ENCODE results near the gene TEAD1. TPM values are rescaled to one million over a fixed set of nuclear protein-coding genes. Genes with fewer than 3 reads are reported as not detected.

The TEAD1 gene
- total RNA-seq, 1 experiment from 2014 or later: 106 TPM

DNA sequence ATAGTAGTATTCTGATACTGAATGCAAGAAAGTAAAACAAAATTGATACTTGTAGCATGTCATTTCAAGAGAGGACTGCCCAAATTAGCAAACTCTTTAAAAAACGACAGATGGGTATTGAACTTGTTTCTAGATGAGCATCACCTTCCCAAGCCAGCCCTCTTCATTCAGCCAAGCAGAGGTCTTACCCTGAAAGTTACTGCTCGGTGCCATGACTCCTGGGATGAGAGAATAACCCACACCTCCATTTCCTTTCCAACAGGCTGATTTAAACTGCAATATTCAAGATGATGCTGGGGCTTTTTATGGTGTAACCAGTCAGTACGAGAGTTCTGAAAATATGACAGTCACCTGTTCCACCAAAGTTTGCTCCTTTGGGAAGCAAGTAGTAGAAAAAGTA lies 250.4 kb downstream of the TEAD1 start:
- DNase-seq: no peak
- H3K36me3 ChIP-seq (ENCODE audit: low read depth): no peaks in the 10 kb centered on the region
- no peaks in the 10 kb centered on the region for H3K79me2 ChIP-seq (ENCODE audit: low read depth)
- TF ChIP-seq EZH2 (IDR thresholded peaks at IDR 0.05; ENCODE audit: low read depth): no peak
- TF ChIP-seq, protein P1, sequence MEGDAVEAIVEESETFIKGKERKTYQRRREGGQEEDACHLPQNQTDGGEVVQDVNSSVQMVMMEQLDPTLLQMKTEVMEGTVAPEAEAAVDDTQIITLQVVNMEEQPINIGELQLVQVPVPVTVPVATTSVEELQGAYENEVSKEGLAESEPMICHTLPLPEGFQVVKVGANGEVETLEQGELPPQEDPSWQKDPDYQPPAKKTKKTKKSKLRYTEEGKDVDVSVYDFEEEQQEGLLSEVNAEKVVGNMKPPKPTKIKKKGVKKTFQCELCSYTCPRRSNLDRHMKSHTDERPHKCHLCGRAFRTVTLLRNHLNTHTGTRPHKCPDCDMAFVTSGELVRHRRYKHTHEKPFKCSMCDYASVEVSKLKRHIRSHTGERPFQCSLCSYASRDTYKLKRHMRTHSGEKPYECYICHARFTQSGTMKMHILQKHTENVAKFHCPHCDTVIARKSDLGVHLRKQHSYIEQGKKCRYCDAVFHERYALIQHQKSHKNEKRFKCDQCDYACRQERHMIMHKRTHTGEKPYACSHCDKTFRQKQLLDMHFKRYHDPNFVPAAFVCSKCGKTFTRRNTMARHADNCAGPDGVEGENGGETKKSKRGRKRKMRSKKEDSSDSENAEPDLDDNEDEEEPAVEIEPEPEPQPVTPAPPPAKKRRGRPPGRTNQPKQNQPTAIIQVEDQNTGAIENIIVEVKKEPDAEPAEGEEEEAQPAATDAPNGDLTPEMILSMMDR (conservative IDR thresholded peaks at IDR 0.05): no peak
- H3K27me3 ChIP-seq (ENCODE audit: insufficient read depth, low read depth): no peaks in the 10 kb centered on the region
- no peaks in the 10 kb centered on the region for H4K20me1 ChIP-seq (ENCODE audit: insufficient read depth)
- H3K9me2 ChIP-seq (ENCODE audit: insufficient read depth): no peaks in the 10 kb centered on the region
- no peaks in the 10 kb centered on the region for H3K4me1 ChIP-seq (replicated peaks; ENCODE audit: insufficient read depth)
- POLR2A ChIA-PET (ENCODE audit: unreplicated experiment): no interaction called here
- no peak overlapping the region for H3K4me2 ChIP-seq
- H3K9me3 ChIP-seq (ENCODE audit: insufficient read depth, low read depth): no peaks in the 10 kb centered on the region
- CTCF ChIA-PET: no interaction called here
- H3F3A ChIP-seq (ENCODE audit: insufficient read depth, low read depth): no peaks in the 10 kb centered on the region
- H3K27ac ChIP-seq: no peak overlapping the region
- no peak overlapping the region for H3K4me3 ChIP-seq
- intact Hi-C loops (cut with micrococcal nuclease; ENCODE audit: unreplicated experiment): no loop called here
- BruUV-seq (replicated peaks): no TSS peak
- no peak overlapping the region for H2AFZ ChIP-seq

DNA sequence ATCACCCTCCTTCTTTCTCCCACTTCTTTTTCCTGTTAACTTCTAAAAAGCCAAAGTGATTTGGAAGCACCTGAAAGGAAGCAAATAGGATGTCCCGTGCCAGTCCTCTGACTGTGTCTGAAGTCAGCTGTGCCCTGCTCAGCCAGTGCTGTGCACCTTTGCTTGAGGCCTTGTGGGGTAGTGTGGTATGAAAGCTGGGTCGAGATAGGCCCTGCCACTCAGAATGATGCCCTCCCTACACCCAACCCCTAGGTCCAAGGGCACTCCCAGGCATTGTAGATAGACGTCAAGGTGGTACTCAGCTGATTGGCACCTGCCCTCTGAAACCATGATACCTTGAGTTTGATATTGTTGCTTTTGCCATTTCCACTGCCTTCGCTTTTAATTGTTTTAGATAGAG lies 251.3 kb downstream of the TEAD1 start:
- Histone ChIP-seq H3K9me2 (ENCODE audit: insufficient read depth) (no peaks in the 10 kb centered on the region), H3K4me1 (replicated peaks; ENCODE audit: insufficient read depth) (no peaks in the 10 kb centered on the region), H3K4me3 (no peak overlapping the region), H4K20me1 (ENCODE audit: insufficient read depth) (no peaks in the 10 kb centered on the region), H3K79me2 (ENCODE audit: low read depth) (no peaks in the 10 kb centered on the region), H2AFZ (no peak overlapping the region), H3F3A (ENCODE audit: insufficient read depth, low read depth) (no peaks in the 10 kb centered on the region), H3K9me3 (ENCODE audit: insufficient read depth, low read depth) (no peaks in the 10 kb centered on the region), H3K4me2 (no peak overlapping the region), H3K27ac (no peak overlapping the region), H3K36me3 (ENCODE audit: low read depth) (peaks cover 6% of the 10 kb centered on the region; the same call in 1 of the 2 replicates), H3K27me3 (ENCODE audit: insufficient read depth, low read depth) (no peaks in the 10 kb centered on the region)
- TF ChIP-seq, protein P1 (conservative IDR thresholded peaks at IDR 0.05): no peak
- TF ChIP-seq EZH2 (IDR thresholded peaks at IDR 0.05; ENCODE audit: low read depth): no peak
- no peak for DNase-seq
- intact Hi-C loops (cut with micrococcal nuclease; ENCODE audit: unreplicated experiment): no loop called here
- CTCF ChIA-PET: no interaction called here
- POLR2A ChIA-PET (ENCODE audit: unreplicated experiment): no interaction called here
- BruUV-seq (replicated peaks): no TSS peak

- H3K9me2 ChIP-seq (ENCODE audit: insufficient read depth): no peaks in the 10 kb centered on the region
- no peak for DNase-seq
- no peaks in the 10 kb centered on the region for H3K9me3 ChIP-seq (ENCODE audit: insufficient read depth, low read depth)
- intact Hi-C loops (cut with micrococcal nuclease; ENCODE audit: unreplicated experiment): no loop called here
- no peak overlapping the region for H3K4me2 ChIP-seq
- H2AFZ ChIP-seq: no peak overlapping the region
- no peaks in the 10 kb centered on the region for H3K79me2 ChIP-seq (ENCODE audit: low read depth)
- H3K27me3 ChIP-seq (ENCODE audit: insufficient read depth, low read depth): no peaks in the 10 kb centered on the region
- ChIA-PET POLR2A (ENCODE audit: unreplicated experiment) (no interaction called here), CTCF (no interaction called here)
- no peak overlapping the region for H3K27ac ChIP-seq
- no peaks in the 10 kb centered on the region for H3F3A ChIP-seq (ENCODE audit: insufficient read depth, low read depth)
- peaks cover 7% of the 10 kb centered on the region; the same call in 1 of the 2 replicates for H3K36me3 ChIP-seq (ENCODE audit: low read depth)
- H4K20me1 ChIP-seq (ENCODE audit: insufficient read depth): no peaks in the 10 kb centered on the region
- H3K4me1 ChIP-seq (replicated peaks; ENCODE audit: insufficient read depth): no peaks in the 10 kb centered on the region
- no peak for TF ChIP-seq EZH2 (IDR thresholded peaks at IDR 0.05; ENCODE audit: low read depth)
- TF ChIP-seq, protein P1 (conservative IDR thresholded peaks at IDR 0.05): no peak
- no TSS peak for BruUV-seq (replicated peaks)
- no peak overlapping the region for H3K4me3 ChIP-seq
Observed at GRCh38 chr11:12927221-12927620, 253.0 kb downstream of the TEAD1 start.
